ENCODE results near the gene RFLNA. TPM values are rescaled to one million over a fixed set of nuclear protein-coding genes. Genes with fewer than 3 reads are reported as not detected.

RFLNA gene
- total RNA-seq, 2 donors from 2014 or later: not detected

DNA sequence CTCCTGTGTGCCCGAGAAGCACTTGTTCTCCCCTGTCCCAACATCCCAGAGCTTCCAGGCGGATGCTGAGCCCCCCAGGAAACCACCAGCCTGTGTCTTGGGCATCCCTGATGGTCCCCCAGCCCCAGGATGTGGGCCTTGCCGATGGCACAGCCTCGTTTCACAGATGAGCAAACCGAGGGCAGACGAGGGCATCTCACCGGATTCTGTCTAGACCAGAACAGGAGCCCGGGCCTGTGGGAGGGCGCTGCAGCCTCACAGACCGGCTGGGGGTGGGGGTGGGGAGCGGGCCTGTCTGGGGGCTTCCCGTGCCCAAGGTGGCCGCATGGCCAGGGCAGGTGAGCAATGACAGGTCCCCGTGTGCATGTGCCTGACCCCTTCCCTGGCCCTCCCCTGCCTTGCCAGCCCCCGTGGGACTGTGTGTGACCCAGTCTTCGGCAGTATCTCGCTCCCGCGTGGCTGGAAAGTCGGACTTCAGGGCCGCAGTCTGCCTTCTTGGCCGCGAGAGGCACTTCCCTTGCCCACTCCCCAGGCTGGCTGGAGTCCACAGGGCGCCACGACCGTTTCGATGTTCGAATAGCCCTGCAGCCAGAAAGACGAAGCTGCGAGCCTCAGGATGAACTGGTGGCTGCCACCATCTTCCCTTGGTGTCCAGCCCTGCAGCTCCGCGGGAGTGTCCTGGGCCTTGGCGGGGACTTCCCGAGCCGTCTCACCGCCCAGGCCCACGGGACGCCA, 8.9 kb downstream of the RFLNA start:
- no peak overlapping the region for H3K4me3 Mint-ChIP-seq
- H3K4me1 Mint-ChIP-seq (ENCODE audit: low read depth in 2 of 2): no peaks in the 10 kb centered on the region
- H3K27me3 Mint-ChIP-seq: peaks cover 4 to 11% of the 10 kb centered on the region in 2 donors
- H3K9me3 Mint-ChIP-seq: no peaks in the 10 kb centered on the region
- no peaks in the 10 kb centered on the region for H3K36me3 Mint-ChIP-seq
- no peak overlapping the region for H3K27ac Mint-ChIP-seq
- ATAC-seq (no peak), DNase-seq (ENCODE audit: low spot score) (peak; percentile 41)

GRCh38 chr12:124304314-124304790, 9.5 kb downstream of the RFLNA start:
- peaks cover 4 to 11% of the 10 kb centered on the region in 2 donors for H3K27me3 Mint-ChIP-seq

GRCh38 chr12:124305136-124305535, 10.2 kb downstream of the RFLNA start:
- H3K9me3 Mint-ChIP-seq: no peaks in the 10 kb centered on the region
- peaks cover 4 to 10% of the 10 kb centered on the region in 2 donors for H3K27me3 Mint-ChIP-seq
- no peaks in the 10 kb centered on the region for H3K36me3 Mint-ChIP-seq
- H3K4me3 Mint-ChIP-seq: no peak overlapping the region
- no peaks in the 10 kb centered on the region for H3K4me1 Mint-ChIP-seq (ENCODE audit: low read depth in 2 of 2)
- no peak overlapping the region for H3K27ac Mint-ChIP-seq
- DNase-seq (ENCODE audit: low spot score) (peak; percentile 34), ATAC-seq (no peak)

More at GRCh38 chr12:124304314-124304790, 9.5 kb downstream of the RFLNA start:
- ATAC-seq (no peak), DNase-seq (ENCODE audit: low spot score) (peak; percentile 47)
- Mint-ChIP-seq H3K4me1 (ENCODE audit: low read depth in 2 of 2) (no peaks in the 10 kb centered on the region), H3K4me3 (no peak overlapping the region), H3K27ac (no peak overlapping the region), H3K36me3 (no peaks in the 10 kb centered on the region), H3K9me3 (no peaks in the 10 kb centered on the region)

DNA sequence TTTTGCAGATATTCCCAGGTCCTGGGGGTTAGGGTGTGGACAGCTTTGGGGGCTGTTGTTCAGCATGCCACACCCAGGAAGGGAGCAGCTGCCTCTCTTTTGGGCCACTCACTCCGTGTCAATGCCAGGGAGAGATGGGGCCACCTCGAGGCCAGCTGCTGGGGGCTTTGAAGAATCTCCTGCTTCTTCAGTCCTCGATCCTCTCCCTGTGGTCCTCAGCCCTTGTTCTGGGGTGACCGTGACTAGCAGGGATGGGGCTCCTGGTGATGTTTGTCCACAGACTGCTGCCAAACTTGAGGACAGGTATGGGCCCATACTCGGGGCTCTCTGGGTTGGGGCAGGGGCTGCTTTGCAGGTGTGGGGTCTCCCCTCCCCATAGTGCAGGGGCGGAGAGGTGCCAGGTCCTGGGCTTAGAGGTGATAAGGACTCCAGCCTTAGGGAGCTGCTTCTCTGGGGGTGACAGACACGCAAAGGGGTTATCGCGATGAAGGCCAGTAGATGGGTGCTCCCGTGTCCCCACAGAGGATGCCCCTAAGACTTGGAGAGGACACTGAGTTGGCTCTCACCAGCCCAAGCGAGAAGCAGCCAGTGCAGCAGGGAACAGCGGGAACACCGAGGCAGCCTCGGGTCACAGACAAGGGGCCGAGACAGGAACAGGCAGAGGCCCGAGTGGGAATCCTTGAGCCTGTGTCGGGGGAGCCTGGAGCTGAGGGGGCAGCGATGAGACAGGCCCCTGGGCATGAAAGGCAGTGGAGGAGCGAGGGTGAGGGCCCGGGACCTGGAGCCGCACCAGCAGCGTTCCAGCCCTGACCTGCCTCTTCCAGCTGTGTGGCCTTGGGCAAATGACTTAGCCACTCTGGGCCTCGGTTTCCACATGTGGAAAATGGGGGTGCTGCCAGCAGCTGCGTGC, 11.1 kb downstream of the RFLNA start:
- H3K27ac Mint-ChIP-seq: no peak overlapping the region
- no peaks in the 10 kb centered on the region for H3K36me3 Mint-ChIP-seq
- peaks cover 0 to under 1% of the 10 kb centered on the region in 2 donors for H3K27me3 Mint-ChIP-seq
- H3K9me3 Mint-ChIP-seq: no peaks in the 10 kb centered on the region
- H3K4me3 Mint-ChIP-seq: no peak overlapping the region
- no peak for DNase-seq (ENCODE audit: low spot score)
- no peak for ATAC-seq
- H3K4me1 Mint-ChIP-seq (ENCODE audit: low read depth in 2 of 2): no peaks in the 10 kb centered on the region

DNA sequence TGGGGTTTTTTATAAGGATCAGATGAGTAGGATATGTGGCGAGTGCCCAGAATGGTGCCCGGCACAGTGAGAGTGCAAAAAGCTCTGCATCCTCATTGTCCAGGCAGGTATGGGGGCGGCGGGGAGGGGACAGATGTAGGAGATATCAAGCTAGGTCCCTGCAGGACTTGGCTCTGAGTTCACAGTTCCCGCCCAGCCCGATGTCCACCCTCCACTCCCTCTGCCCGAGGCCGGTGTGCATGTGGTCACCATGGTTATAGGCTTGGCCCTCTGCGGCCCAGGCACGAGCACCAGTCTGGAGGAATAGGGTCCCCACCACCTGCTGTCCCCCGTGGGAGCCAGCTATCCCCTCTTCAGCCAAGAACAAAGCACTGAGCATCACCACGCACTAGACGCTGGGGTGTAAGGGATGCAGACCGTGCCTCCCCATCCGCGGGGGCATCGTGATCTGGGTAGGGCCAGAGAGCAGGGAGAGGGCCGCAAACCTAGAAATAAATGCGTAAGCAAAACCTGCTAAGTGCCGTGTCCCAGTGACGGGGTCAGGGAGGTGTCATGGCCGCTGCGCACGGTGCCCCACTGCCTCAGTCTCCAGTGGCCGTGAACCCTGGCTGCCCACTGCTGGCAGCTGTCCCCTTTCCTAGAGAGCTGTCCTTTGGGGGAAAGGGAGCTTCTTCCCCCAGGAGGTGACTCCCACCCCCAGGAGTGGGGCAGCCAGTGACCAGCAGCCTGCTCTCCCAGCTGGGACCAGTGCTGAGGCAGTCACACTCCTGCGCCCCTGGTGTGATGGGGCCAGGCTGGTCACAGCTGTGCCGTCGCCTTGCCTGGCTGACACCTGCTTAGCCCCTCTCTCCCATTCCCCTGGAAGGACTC, 12.0 kb downstream of the RFLNA start:
- Mint-ChIP-seq H3K9me3 (no peaks in the 10 kb centered on the region), H3K4me1 (ENCODE audit: low read depth in 2 of 2) (no peaks in the 10 kb centered on the region), H3K27ac (no peak overlapping the region), H3K36me3 (no peaks in the 10 kb centered on the region), H3K4me3 (no peak overlapping the region), H3K27me3 (no peaks in the 10 kb centered on the region)
- no peak for ATAC-seq
- DNase-seq (ENCODE audit: low spot score): no peak

GRCh38 chr12:124307556-124307825, 12.6 kb downstream of the RFLNA start:
- no peaks in the 10 kb centered on the region for H3K9me3 Mint-ChIP-seq
- no peak overlapping the region for H3K4me3 Mint-ChIP-seq

DNA sequence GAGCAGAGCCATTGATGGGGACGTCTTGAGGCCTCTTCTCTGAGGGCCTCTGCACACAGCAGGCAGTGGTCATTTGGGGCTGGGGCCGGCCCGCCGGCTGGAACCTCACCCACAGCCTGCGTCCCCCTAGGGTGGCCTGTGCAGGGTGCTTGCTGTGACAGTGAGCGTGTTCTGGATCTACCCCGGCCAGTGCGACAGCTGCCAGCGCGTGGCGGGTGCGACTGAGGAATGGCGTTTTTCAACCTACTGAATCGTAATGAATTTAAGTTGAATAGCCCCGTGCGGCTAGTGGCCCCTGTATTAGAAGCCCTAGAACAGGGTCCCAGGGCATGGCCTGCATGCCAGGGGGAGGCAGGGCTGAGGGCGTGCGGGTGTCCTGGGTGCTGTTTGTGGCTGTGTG, 13.8 kb downstream of the RFLNA start:
- H3K27ac Mint-ChIP-seq: no peak overlapping the region
- H3K36me3 Mint-ChIP-seq: no peaks in the 10 kb centered on the region
- ATAC-seq (no peak), DNase-seq (ENCODE audit: low spot score) (no peak)
- no peaks in the 10 kb centered on the region for H3K9me3 Mint-ChIP-seq
- H3K27me3 Mint-ChIP-seq: no peaks in the 10 kb centered on the region
- no peaks in the 10 kb centered on the region for H3K4me1 Mint-ChIP-seq (ENCODE audit: low read depth in 2 of 2)
- H3K4me3 Mint-ChIP-seq: no peak overlapping the region

More at GRCh38 chr12:124307556-124307825, 12.6 kb downstream of the RFLNA start:
- Mint-ChIP-seq H3K27ac (no peak overlapping the region), H3K4me1 (ENCODE audit: low read depth in 2 of 2) (no peaks in the 10 kb centered on the region), H3K27me3 (no peaks in the 10 kb centered on the region), H3K36me3 (no peaks in the 10 kb centered on the region)
- ATAC-seq (no peak), DNase-seq (ENCODE audit: low spot score) (no peak)

GRCh38 chr12:124309231-124309630, 14.3 kb downstream of the RFLNA start:
- DNase-seq (ENCODE audit: low spot score) (no peak), ATAC-seq (no peak)
- no peaks in the 10 kb centered on the region for H3K4me1 Mint-ChIP-seq (ENCODE audit: low read depth in 2 of 2)
- H3K9me3 Mint-ChIP-seq: no peaks in the 10 kb centered on the region
- no peaks in the 10 kb centered on the region for H3K27me3 Mint-ChIP-seq
- H3K27ac Mint-ChIP-seq: no peak overlapping the region
- no peak overlapping the region for H3K4me3 Mint-ChIP-seq
- H3K36me3 Mint-ChIP-seq: no peaks in the 10 kb centered on the region

DNA sequence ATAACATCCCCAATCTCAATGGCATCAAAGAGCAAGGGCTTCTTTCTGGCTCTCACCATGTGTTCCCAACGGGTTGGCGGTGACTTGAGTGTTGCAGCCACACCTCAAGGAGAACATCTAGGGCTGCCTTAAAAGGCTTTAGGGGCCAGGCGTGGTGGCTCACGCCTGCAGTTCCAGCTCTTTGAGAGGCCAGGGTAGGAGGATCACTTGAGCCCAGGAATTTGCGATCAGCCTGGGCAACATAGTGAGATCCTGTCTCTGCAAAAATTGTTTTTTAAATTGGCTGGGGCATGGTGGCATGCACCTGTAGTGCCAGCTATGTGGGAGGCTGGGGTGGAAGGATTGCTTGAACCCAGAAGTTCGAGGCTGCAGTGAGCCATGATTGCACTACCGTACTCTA, 14.9 kb downstream of the RFLNA start:
- DNase-seq (ENCODE audit: low spot score) (no peak), ATAC-seq (no peak)
- Mint-ChIP-seq H3K9me3 (no peaks in the 10 kb centered on the region), H3K4me1 (ENCODE audit: low read depth in 2 of 2) (no peaks in the 10 kb centered on the region), H3K27me3 (no peaks in the 10 kb centered on the region), H3K27ac (no peak overlapping the region), H3K36me3 (no peaks in the 10 kb centered on the region), H3K4me3 (no peak overlapping the region)

DNA sequence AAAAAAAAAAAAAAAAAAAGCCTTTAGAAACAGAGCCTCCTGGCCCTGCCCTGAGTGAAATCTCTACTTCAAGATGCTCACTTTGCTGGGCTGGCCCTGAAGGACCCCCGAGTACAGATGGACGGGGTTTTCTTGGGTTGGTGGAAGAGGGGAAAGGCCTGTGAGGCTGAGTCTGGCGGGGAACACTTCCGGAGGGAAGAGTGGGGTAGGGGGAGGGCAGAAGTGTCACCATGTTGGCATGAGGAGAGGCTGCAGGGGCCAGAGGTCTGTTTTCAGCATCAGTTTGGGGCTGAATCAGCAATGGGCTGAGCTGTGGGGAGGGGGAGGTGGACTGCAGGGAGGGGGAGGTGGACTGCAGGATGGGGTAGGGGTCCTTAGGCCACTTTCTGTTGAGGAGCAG, 15.3 kb downstream of the RFLNA start:
- Mint-ChIP-seq H3K27ac (no peak overlapping the region), H3K36me3 (no peaks in the 10 kb centered on the region), H3K4me1 (ENCODE audit: low read depth in 2 of 2) (no peaks in the 10 kb centered on the region), H3K27me3 (no peaks in the 10 kb centered on the region), H3K9me3 (no peaks in the 10 kb centered on the region), H3K4me3 (no peak overlapping the region)
- no peak for DNase-seq (ENCODE audit: low spot score)
- no peak for ATAC-seq

DNA sequence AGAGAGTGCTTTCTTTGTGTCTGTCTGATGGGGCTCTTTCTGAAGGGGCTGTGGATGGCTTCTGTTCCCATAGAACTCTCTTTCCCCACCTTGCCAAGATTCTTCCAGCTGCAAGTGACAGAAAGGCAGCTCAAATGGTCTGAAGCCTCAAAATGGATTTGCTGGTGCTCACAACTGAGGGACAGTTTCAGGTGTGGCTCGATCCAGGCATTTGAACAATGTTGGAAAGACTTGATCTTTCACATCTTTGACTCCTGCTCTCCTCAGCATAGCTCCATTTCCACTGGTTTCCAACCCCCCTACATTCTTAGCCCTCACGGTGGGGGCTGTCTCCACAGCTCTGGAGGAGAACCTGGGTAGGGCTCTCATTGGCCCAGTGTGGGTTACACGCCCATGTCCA, 15.9 kb downstream of the RFLNA start:
- H3K27ac Mint-ChIP-seq: no peak overlapping the region
- H3K9me3 Mint-ChIP-seq: no peaks in the 10 kb centered on the region
- no peaks in the 10 kb centered on the region for H3K4me1 Mint-ChIP-seq (ENCODE audit: low read depth in 2 of 2)
- no peak for DNase-seq (ENCODE audit: low spot score)
- no peak overlapping the region for H3K4me3 Mint-ChIP-seq
- ATAC-seq: no peak
- no peaks in the 10 kb centered on the region for H3K27me3 Mint-ChIP-seq
- H3K36me3 Mint-ChIP-seq: no peaks in the 10 kb centered on the region

DNA sequence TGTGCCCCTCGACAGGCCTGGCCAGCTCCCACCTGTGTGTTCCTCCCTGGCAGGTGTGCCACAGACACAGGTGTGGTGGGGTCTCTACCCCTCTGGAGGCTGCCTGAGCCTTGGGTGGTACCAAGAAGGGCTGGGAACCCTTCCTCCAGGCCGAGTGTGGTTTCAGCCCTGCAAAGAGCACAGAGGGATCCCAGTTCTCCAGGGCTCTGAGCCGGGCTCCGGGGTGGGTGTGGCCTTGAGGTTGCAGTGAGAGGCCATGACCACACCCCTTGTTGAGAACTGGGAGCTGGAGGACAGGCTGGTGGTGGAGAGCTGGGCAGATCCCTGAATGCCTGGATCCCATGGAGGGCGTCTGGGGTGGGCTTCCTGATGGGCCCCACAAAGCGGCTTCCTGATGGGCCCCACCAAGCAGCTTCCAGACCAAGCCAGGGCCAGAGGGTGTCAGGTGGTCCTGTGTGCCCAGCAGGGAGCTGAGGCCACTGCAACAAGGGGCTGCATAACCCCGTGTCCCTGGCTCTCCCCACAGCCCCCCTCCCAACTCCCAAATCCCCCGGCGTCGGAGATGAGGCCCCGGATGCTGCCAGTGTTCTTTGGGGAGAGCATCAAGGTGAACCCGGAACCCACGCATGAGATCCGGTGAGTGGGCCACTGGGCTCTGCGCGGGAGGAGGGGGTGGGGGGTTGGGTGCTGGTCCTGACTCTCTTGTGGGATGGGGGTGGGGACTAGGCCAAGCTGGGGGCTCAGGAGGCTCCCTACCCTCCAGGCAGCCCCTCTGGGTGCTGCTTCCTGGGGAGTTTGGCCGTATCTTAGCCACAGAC, 16.6 kb downstream of the RFLNA start:
- ATAC-seq (no peak), DNase-seq (ENCODE audit: low spot score) (no peak)
- Mint-ChIP-seq H3K4me3 (no peak overlapping the region), H3K4me1 (ENCODE audit: low read depth in 2 of 2) (no peaks in the 10 kb centered on the region), H3K27ac (no peak overlapping the region), H3K9me3 (no peaks in the 10 kb centered on the region), H3K36me3 (no peaks in the 10 kb centered on the region), H3K27me3 (no peaks in the 10 kb centered on the region)

- no peak overlapping the region for H3K4me3 Mint-ChIP-seq
- no peaks in the 10 kb centered on the region for H3K9me3 Mint-ChIP-seq
- DNase-seq (ENCODE audit: low spot score): no peak
- no peaks in the 10 kb centered on the region for H3K4me1 Mint-ChIP-seq (ENCODE audit: low read depth in 2 of 2)
- H3K27me3 Mint-ChIP-seq: no peaks in the 10 kb centered on the region
- H3K36me3 Mint-ChIP-seq: no peaks in the 10 kb centered on the region
- ATAC-seq: no peak
- H3K27ac Mint-ChIP-seq: no peak overlapping the region
Observed at GRCh38 chr12:124312601-124313000, 17.7 kb downstream of the RFLNA start.

All from natural killer cell treated with Interleukin-12 subunit alpha and Interleukin-12 subunit beta and Interleukin-15 and Interleukin-18, amount 100 ng/mL, for 72 hours (primary cell).